Caco-2 (cell line): ENCODE results near the gene WWC2. TPM values are rescaled to one million over a fixed set of nuclear protein-coding genes. Genes with fewer than 3 reads are reported as not detected.

ENCODE experiments used
- BruUV-seq: library from RNA; stranded (reverse); fragments of 400-500 nt; replicated peaks from 2 replicates; lab custom pipeline; 2021; lab: Mats Ljungman, UMichigan
- CTCF ChIA-PET: fragments of 300-600 bp; sonication (Branson Sonifier 250); formaldehyde crosslinking; loops from one replicate; lab custom pipeline; 2022; ENCODE audit warnings: antibody characterized with exemption; lab: Charles Lee
- POLR2A ChIA-PET: fragments of 300-600 bp; sonication (Branson Sonifier 250); formaldehyde crosslinking; loops from one replicate; lab custom pipeline; 2022; ENCODE audit warnings: antibody characterized with exemption; lab: Charles Lee
- DNase-seq, 2 experiments: peaks; one replicate each; pipeline versions ENCODE4 v3.0.0 to v3.0.0-alpha.2; 2020 to 2022
- H3K27me3 ChIP-seq: replicated peaks from 2 replicates; pipeline ENCODE4 v1.6.0; 2011; ENCODE audit warnings: low read length; ENCODE audit not compliant: control insufficient read depth, insufficient read depth
- H3K36me3 ChIP-seq: 2 replicates; pipeline ENCODE4 v1.5.1; 2011; ENCODE audit warnings: low read length; ENCODE audit not compliant: control insufficient read depth, insufficient read depth
- H3K4me1 ChIP-seq: fragments of 250-450 bp; sonication (Bioruptor Pico); 2 replicates; pipeline ENCODE4 v1.5.1; 2020; ENCODE audit warnings: mild to moderate bottlenecking
- H3K4me3 ChIP-seq: 2 replicates; pipeline ENCODE4 v1.5.1; 2011; ENCODE audit warnings: low read depth, mild to moderate bottlenecking, control low read depth, low read length
- H3K9me3 ChIP-seq: fragments of 250-450 bp; sonication (Bioruptor Pico); 2 replicates; pipeline ENCODE4 v1.5.1; 2020; ENCODE audit warnings: mild to moderate bottlenecking, moderate library complexity
- H3K27ac Mint-ChIP-seq: one replicate; pipeline ENCODE4 v1.8.0; 2022; ENCODE audit warnings: mixed read lengths; ENCODE audit not compliant: unreplicated experiment
- H3K27me3 Mint-ChIP-seq: one replicate; pipeline ENCODE4 v1.8.0; 2022; ENCODE audit warnings: mixed read lengths; ENCODE audit not compliant: insufficient read depth, unreplicated experiment
- H3K36me3 Mint-ChIP-seq: one replicate; pipeline ENCODE4 v1.8.0; 2022; ENCODE audit warnings: mild to moderate bottlenecking, mixed read lengths; ENCODE audit not compliant: insufficient read depth, unreplicated experiment
- H3K4me1 Mint-ChIP-seq: one replicate; pipeline ENCODE4 v1.8.0; 2022; ENCODE audit warnings: low read depth, mixed read lengths; ENCODE audit not compliant: unreplicated experiment
- H3K4me3 Mint-ChIP-seq: one replicate; pipeline ENCODE4 v1.8.0; 2022; ENCODE audit warnings: mild to moderate bottlenecking, moderate library complexity, mixed read lengths; ENCODE audit not compliant: unreplicated experiment
- H3K9me3 Mint-ChIP-seq: one replicate; pipeline ENCODE4 v1.8.0; 2022; ENCODE audit warnings: mixed read lengths; ENCODE audit not compliant: unreplicated experiment
- CTCF ChIP-seq, 2 experiments: fragments of 200-600 bp in 1 of 2; IDR thresholded peaks; 1 replicate in 1 of 2; 2 replicates in 1 of 2; pipeline versions ENCODE4 v1.5.1 to v1.8.0; 2011 to 2022; ENCODE audit warnings: antibody characterized with exemption in 1 of 2, control low read depth in 1 of 2, inconsistent platforms in 1 of 2, low read depth in 1 of 2, low read length in 1 of 2, mild to moderate bottlenecking in 1 of 2, moderate library complexity in 1 of 2; ENCODE audit not compliant: insufficient read depth in 1 of 2, severe bottlenecking in 1 of 2, unreplicated experiment in 1 of 2
- intact Hi-C: fragments of 100-400 bp; cut with micrococcal nuclease; formaldehyde crosslinking; loops from one replicate; pipeline ENCODE4 v1.10.0; 2022; ENCODE audit not compliant: unreplicated experiment
- total RNA-seq: library from RNA; stranded (reverse); gene quantifications from 2 replicates; pipeline ENCODE4 v1.2.3, GENCODE V29; 2022

WWC2 gene
- total RNA-seq, 1 experiment from 2014 or later, result 126 TPM

GRCh38 chr4:183241322-183241640 lies 142.2 kb downstream of the WWC2 start:
- CTCF ChIA-PET, result interaction anchor here (1.0 kb wide), 1 partner anchor 10 kb away, joined by 3 read pairs; no protein-coding TSS in a partner anchor
- no peaks in the 10 kb centered on the region for H3K27me3 ChIP-seq
- no peaks in the 10 kb centered on the region for H3K36me3 ChIP-seq
- Mint-ChIP-seq H3K4me1 (peaks cover 43% of the 10 kb centered on the region), H3K9me3 (peaks cover 14% of the 10 kb centered on the region), H3K27me3 (no peaks in the 10 kb centered on the region), H3K36me3 (peaks cover 75% of the 10 kb centered on the region), H3K27ac (peak overlapping the region; percentile 46), H3K4me3 (peak overlapping the region; percentile 17)
- POLR2A ChIA-PET, result no interaction called here
- peaks cover 57% of the 10 kb centered on the region for H3K4me1 ChIP-seq
- intact Hi-C loops, result loop anchor here (5.0 kb wide), 1 partner anchor 144 kb away; the partner anchor contains the start of gene WWC2
- no peak overlapping the region for H3K4me3 ChIP-seq
- no peak for TF ChIP-seq CTCF (IDR thresholded peaks at IDR 0.05; ENCODE audit: insufficient read depth in 1 of 2, low read depth in 1 of 2, low read length in 1 of 2, severe bottlenecking in 1 of 2, unreplicated experiment in 1 of 2)
- H3K9me3 ChIP-seq, result peaks cover 6% of the 10 kb centered on the region
- DNase-seq, result peak in 1 of 2 experiments; percentile 33
- no TSS peak for BruUV-seq

- Histone ChIP-seq H3K4me3 (no peak overlapping the region), H3K9me3 (peaks cover 2% of the 10 kb centered on the region; the same call in 1 of the 2 replicates), H3K27me3 (no peaks in the 10 kb centered on the region), H3K4me1 (peaks cover 57% of the 10 kb centered on the region), H3K36me3 (no peaks in the 10 kb centered on the region)
- CTCF ChIA-PET, result interaction anchor here (1.0 to 1.1 kb wide), 2 partner anchors 9 to 12 kb away, joined by 3 read pairs; no protein-coding TSS in a partner anchor
- no peak for TF ChIP-seq CTCF (IDR thresholded peaks at IDR 0.05; ENCODE audit: insufficient read depth in 1 of 2, low read depth in 1 of 2, low read length in 1 of 2, severe bottlenecking in 1 of 2, unreplicated experiment in 1 of 2)
- POLR2A ChIA-PET, result no interaction called here
- H3K27me3 Mint-ChIP-seq, result no peaks in the 10 kb centered on the region
- peaks cover 75% of the 10 kb centered on the region for H3K36me3 Mint-ChIP-seq
- BruUV-seq, result no TSS peak
- peaks cover 43% of the 10 kb centered on the region for H3K4me1 Mint-ChIP-seq
- DNase-seq, result no peak
- H3K9me3 Mint-ChIP-seq, result peaks cover 14% of the 10 kb centered on the region
- intact Hi-C loops, result loop anchor here (5.0 kb wide), 1 partner anchor 144 kb away; the partner anchor contains the start of gene WWC2
- H3K27ac Mint-ChIP-seq, result peak overlapping the region; percentile 46
- H3K4me3 Mint-ChIP-seq, result peak overlapping the region; percentile 17
Measured at GRCh38 chr4:183241721-183242151, 142.7 kb downstream of the WWC2 start.

- H3K27me3 Mint-ChIP-seq, result no peaks in the 10 kb centered on the region
- H3K36me3 Mint-ChIP-seq, result peaks cover 72% of the 10 kb centered on the region
- TF ChIP-seq CTCF (IDR thresholded peaks at IDR 0.05; ENCODE audit: insufficient read depth in 1 of 2, low read depth in 1 of 2, low read length in 1 of 2, severe bottlenecking in 1 of 2, unreplicated experiment in 1 of 2), result no peak
- POLR2A ChIA-PET, result no interaction called here
- intact Hi-C loops, result loop anchor here (5.0 kb wide), 1 partner anchor 145 kb away; the partner anchor contains the start of gene WWC2
- H3K4me3 Mint-ChIP-seq, result no peak overlapping the region
- no peak overlapping the region for H3K4me3 ChIP-seq
- no TSS peak for BruUV-seq
- H3K36me3 ChIP-seq, result no peaks in the 10 kb centered on the region
- H3K27ac Mint-ChIP-seq, result peak overlapping the region; percentile 46
- DNase-seq, result no peak
- no peaks in the 10 kb centered on the region for H3K27me3 ChIP-seq
- peaks cover 43% of the 10 kb centered on the region for H3K4me1 Mint-ChIP-seq
- CTCF ChIA-PET, result interaction anchor here (1.1 kb wide), 1 partner anchor 11 kb away, joined by 3 read pairs; no protein-coding TSS in a partner anchor
- H3K9me3 ChIP-seq, result no peaks in the 10 kb centered on the region
- H3K9me3 Mint-ChIP-seq, result peaks cover 12% of the 10 kb centered on the region
- peaks cover 57% of the 10 kb centered on the region for H3K4me1 ChIP-seq
Measured at GRCh38 chr4:183242291-183242690, 143.2 kb downstream of the WWC2 start.
